ENCODE measurements around the gene GPR137. TPM values are rescaled to one million over a fixed set of nuclear protein-coding genes. Genes with fewer than 3 reads are reported as not detected.

Gene GPR137
- total and polyA plus RNA-seq, 9 of the 15 experiments (the other 6 are each of a cell fraction or from before 2014, with no cell fraction given), result 0.32 to 26.7 (median 10.7) TPM

- in situ Hi-C loops (cut with MboI), result no loop called here
- BruUV-seq (replicated peaks), result no TSS peak
- ChIA-PET CTCF (ENCODE audit: low intra/inter-chr PET ratio) (no interaction called here), POLR2A (no interaction called here)
- intact Hi-C loops (cut with micrococcal nuclease), result no loop called here
- Histone ChIP-seq H3K9me3 (replicated peaks; ENCODE audit: control insufficient read depth, insufficient read depth, low read depth, low read length) (no peaks in the 10 kb centered on the region), H3K9ac (ENCODE audit: insufficient read depth in 1 of 2, low read depth in 2 of 2, low read length in 2 of 2) (peak overlapping the region in 1 of 2 experiments; percentile 57; a peak in 2 of 4 replicates), H3K9me1 (ENCODE audit: control insufficient read depth, insufficient read depth, low read length) (no peaks in the 10 kb centered on the region), H3K4me3 (no peak overlapping the region), H4K20me1 (replicated peaks; ENCODE audit: control insufficient read depth, insufficient read depth, low read length) (no peaks in the 10 kb centered on the region), H3K27me3 (ENCODE audit: control insufficient read depth in 2 of 2, insufficient read depth in 2 of 2, low read length in 2 of 2) (no peaks in the 10 kb centered on the region), H3K4me1 (replicated peaks in 1 of 2; ENCODE audit: control insufficient read depth in 2 of 2, insufficient read depth in 2 of 2, low read length in 2 of 2) (peaks cover 10 to 51% of the 10 kb centered on the region in 2 experiments; a peak in 4 of 5 replicates), H3K79me2 (ENCODE audit: control insufficient read depth, insufficient read depth, low read length) (peaks cover 24% of the 10 kb centered on the region), H3K27ac (ENCODE audit: extremely low read depth, low read depth, low read length) (no peak overlapping the region), H3K4me2 (ENCODE audit: insufficient read depth, low read length) (no peak overlapping the region), H2AFZ (ENCODE audit: low read depth, low read length) (no peak overlapping the region), H3K36me3 (ENCODE audit: control insufficient read depth, insufficient read depth, low read length) (peaks cover 38% of the 10 kb centered on the region; the same call in 1 of the 3 replicates)
- DNase-seq (ENCODE audit: extremely low read depth in 1 of 4, low spot score in 3 of 4) (no peak), ATAC-seq (no peak), FAIRE-seq (no peak)
- peak; percentile 47; the same call in 1 of the 2 replicates for TF ChIP-seq ZBTB2 (IDR thresholded peaks at IDR 0.05)
- no peak for TF ChIP-seq SMARCA5 (IDR thresholded peaks at IDR 0.05)
- WGBS (ENCODE audit: insufficient coverage, low coverage, missing lambda C conversion rate), result 68% methylated on average over 5 of the region's 5 CpGs
These were observed 35.4 kb downstream of the GPR137 start for GRCh38 chr11:64321026-64321425.

- 90% methylated on average over 5 of the region's 5 CpGs for WGBS (ENCODE audit: insufficient coverage, low coverage, missing lambda C conversion rate)
- H3K27me3 ChIP-seq (ENCODE audit: control insufficient read depth in 2 of 2, insufficient read depth in 2 of 2, low read length in 2 of 2), result no peaks in the 10 kb centered on the region
- CTCF ChIA-PET (ENCODE audit: low intra/inter-chr PET ratio), result no interaction called here
- POLR2A ChIA-PET, result interaction anchor here (0.7 kb wide), 1 partner anchor 51 kb away, joined by 5 read pairs; no protein-coding TSS in a partner anchor
- DNase-seq (ENCODE audit: extremely low read depth in 1 of 4, low spot score in 3 of 4), result no peak
- no peak overlapping the region for H3K4me2 ChIP-seq (ENCODE audit: insufficient read depth, low read length)
- no TSS peak for BruUV-seq (replicated peaks)
- FAIRE-seq, result no peak
- H3K4me1 ChIP-seq (replicated peaks in 1 of 2; ENCODE audit: control insufficient read depth in 2 of 2, insufficient read depth in 2 of 2, low read length in 2 of 2), result peaks cover 10 to 50% of the 10 kb centered on the region in 2 experiments; a peak in 4 of 5 replicates
- intact Hi-C loops (cut with micrococcal nuclease) (no loop called here), in situ Hi-C loops (cut with MboI) (no loop called here)
- H3K36me3 ChIP-seq (ENCODE audit: control insufficient read depth, insufficient read depth, low read length), result peaks cover 33% of the 10 kb centered on the region; the same call in 1 of the 3 replicates
- no peak for ATAC-seq
- no peak overlapping the region for H2AFZ ChIP-seq (ENCODE audit: low read depth, low read length)
- H4K20me1 ChIP-seq (replicated peaks; ENCODE audit: control insufficient read depth, insufficient read depth, low read length), result no peaks in the 10 kb centered on the region
- H3K4me3 ChIP-seq, result no peak overlapping the region
- no peaks in the 10 kb centered on the region for H3K9me1 ChIP-seq (ENCODE audit: control insufficient read depth, insufficient read depth, low read length)
- peaks cover 24% of the 10 kb centered on the region for H3K79me2 ChIP-seq (ENCODE audit: control insufficient read depth, insufficient read depth, low read length)
- H3K27ac ChIP-seq (ENCODE audit: extremely low read depth, low read depth, low read length), result no peak overlapping the region
- H3K9ac ChIP-seq (ENCODE audit: insufficient read depth in 1 of 2, low read depth in 2 of 2, low read length in 2 of 2), result peak overlapping the region in 1 of 2 experiments; percentile 57; a peak in 2 of 4 replicates
- no peaks in the 10 kb centered on the region for H3K9me3 ChIP-seq (replicated peaks; ENCODE audit: control insufficient read depth, insufficient read depth, low read depth, low read length)
- TF ChIP-seq ZNF76 (CRISPR knock-in tag; IDR thresholded peaks at IDR 0.05; ENCODE audit: borderline replicate concordance) (no peak), PRDM10 (IDR thresholded peaks at IDR 0.05; ENCODE audit: partially characterized antibody) (no peak), PBX2 (CRISPR knock-in tag; IDR thresholded peaks at IDR 0.05; ENCODE audit: low read depth) (no peak), PBX2 (tag; conservative IDR thresholded peaks at IDR 0.05; ENCODE audit: low read depth) (no peak), RFX5 (IDR thresholded peaks at IDR 0.05; ENCODE audit: low read depth, low read length) (no peak)
These were observed 35.9 kb downstream of the GPR137 start for GRCh38 chr11:64321533-64321932.
